SK-N-MC (cell line): ENCODE measurements around the gene ZDHHC3.

Experiments used
- DNase-seq: peaks from one replicate; pipeline ENCODE4 v3.0.0-alpha.2; 2011; ENCODE audit warnings: low read depth, low spot score
- H3K27ac ChIP-seq: fragments of 200-600 bp; sonication (generic); 2 replicates; pipeline ENCODE4 v1.5.1; 2016; ENCODE audit warnings: mixed run types
- H3K36me3 ChIP-seq: fragments of 200-600 bp; sonication (generic); 2 replicates; pipeline ENCODE4 v1.6.1; 2017; ENCODE audit warnings: antibody characterized with exemption, low read length, mixed read lengths; ENCODE audit not compliant: insufficient read depth
- H3K4me3 ChIP-seq: fragments of 200-600 bp; sonication (generic); 2 replicates; pipeline ENCODE4 v1.5.1; 2016
- H3K9ac ChIP-seq: fragments of 200-600 bp; sonication (generic); 2 replicates; pipeline ENCODE4 v1.8.0; 2017; ENCODE audit warnings: mixed run types, mixed read lengths; ENCODE audit not compliant: insufficient read length
- H3K9me3 ChIP-seq: fragments of 200-600 bp; sonication (generic); 2 replicates; pipeline ENCODE4 v1.6.1; 2017; ENCODE audit warnings: low read depth, mild to moderate bottlenecking, antibody characterized with exemption, low read length, moderate library complexity, mixed read lengths
- EZH2 ChIP-seq: fragments of 200-600 bp; sonication (generic); IDR thresholded peaks from one replicate; pipeline ENCODE4 v1.6.1; 2017; ENCODE audit warnings: antibody characterized with exemption
- FOXP2 ChIP-seq: optimal IDR thresholded peaks from 2 replicates; pipeline ENCODE3; 2011; ENCODE audit warnings: mild to moderate bottlenecking, moderate library complexity; ENCODE audit not compliant: insufficient read depth; ENCODE audit errors: extremely low read length, control extremely low read depth
- POLR2AphosphoS5 ChIP-seq: IDR thresholded peaks from 2 replicates; pipeline ENCODE4 v1.6.1; 2012; ENCODE audit warnings: mild to moderate bottlenecking, low read depth, low read length, borderline replicate concordance

The ZDHHC3 gene

GRCh38 chr3:44930911-44931310, 45.1 kb downstream of the ZDHHC3 start:
- H3K9ac ChIP-seq, result no peak overlapping the region
- H3K4me3 ChIP-seq, result no peak overlapping the region
- TF ChIP-seq EZH2 (no peak), FOXP2 (no peak), POLR2AphosphoS5 (no peak)
- H3K9me3 ChIP-seq, result no peaks in the 10 kb centered on the region
- H3K27ac ChIP-seq, result no peak overlapping the region
- peaks cover 3% of the 10 kb centered on the region; the same call in 1 of the 2 replicates for H3K36me3 ChIP-seq
- DNase-seq, result no peak

GRCh38 chr3:44929782-44930181, 46.2 kb downstream of the ZDHHC3 start:
- no peak for DNase-seq

GRCh38 chr3:44927371-44927770, 48.6 kb downstream of the ZDHHC3 start:
- Histone ChIP-seq H3K9me3 (no peaks in the 10 kb centered on the region), H3K9ac (no peak overlapping the region), H3K36me3 (no peaks in the 10 kb centered on the region; the same call in 1 of the 2 replicates), H3K4me3 (no peak overlapping the region), H3K27ac (no peak overlapping the region)
- TF ChIP-seq EZH2 (no peak), POLR2AphosphoS5 (no peak), FOXP2 (no peak)
- no peak for DNase-seq

More at GRCh38 chr3:44929782-44930181, 46.2 kb downstream of the ZDHHC3 start:
- no peak overlapping the region for H3K9ac ChIP-seq
- no peak overlapping the region for H3K27ac ChIP-seq
- no peak overlapping the region for H3K4me3 ChIP-seq
- H3K36me3 ChIP-seq, result peaks cover 3% of the 10 kb centered on the region; the same call in 1 of the 2 replicates
- H3K9me3 ChIP-seq, result no peaks in the 10 kb centered on the region
- TF ChIP-seq EZH2 (no peak), FOXP2 (no peak), POLR2AphosphoS5 (no peak)

- TF ChIP-seq EZH2 (no peak), POLR2AphosphoS5 (no peak), FOXP2 (no peak)
- Histone ChIP-seq H3K9me3 (no peaks in the 10 kb centered on the region), H3K36me3 (no peaks in the 10 kb centered on the region; the same call in 1 of the 2 replicates), H3K9ac (no peak overlapping the region), H3K4me3 (no peak overlapping the region), H3K27ac (no peak overlapping the region)
- no peak for DNase-seq
Observed at GRCh38 chr3:44926921-44927320, 49.1 kb downstream of the ZDHHC3 start.

- DNase-seq, result no peak
- no peak for TF ChIP-seq EZH2
- TF ChIP-seq POLR2AphosphoS5, result no peak
- no peak for TF ChIP-seq FOXP2
- Histone ChIP-seq H3K9me3 (no peaks in the 10 kb centered on the region), H3K9ac (no peak overlapping the region), H3K4me3 (no peak overlapping the region), H3K36me3 (no peaks in the 10 kb centered on the region; the same call in 1 of the 2 replicates), H3K27ac (no peak overlapping the region)
Observed at GRCh38 chr3:44926172-44926571, 49.8 kb downstream of the ZDHHC3 start.

- Histone ChIP-seq H3K4me3 (no peak overlapping the region), H3K36me3 (no peaks in the 10 kb centered on the region; the same call in 1 of the 2 replicates), H3K9ac (no peak overlapping the region), H3K9me3 (no peaks in the 10 kb centered on the region), H3K27ac (no peak overlapping the region)
- TF ChIP-seq POLR2AphosphoS5, result no peak
- no peak for TF ChIP-seq EZH2
- TF ChIP-seq FOXP2, result no peak
- no peak for DNase-seq
Observed at GRCh38 chr3:44924457-44925084, 51.4 kb downstream of the ZDHHC3 start.

- Histone ChIP-seq H3K4me3 (no peak overlapping the region), H3K9me3 (no peaks in the 10 kb centered on the region), H3K27ac (no peak overlapping the region), H3K36me3 (no peaks in the 10 kb centered on the region; the same call in 1 of the 2 replicates), H3K9ac (no peak overlapping the region)
- no peak for DNase-seq
- TF ChIP-seq POLR2AphosphoS5 (no peak), FOXP2 (no peak), EZH2 (no peak)
Observed at GRCh38 chr3:44923632-44924456, 52.1 kb downstream of the ZDHHC3 start.

GRCh38 chr3:44920081-44920480, 55.9 kb downstream of the ZDHHC3 start:
- DNase-seq, result no peak
- H3K4me3 ChIP-seq, result no peak overlapping the region
- no peak overlapping the region for H3K27ac ChIP-seq
- no peaks in the 10 kb centered on the region for H3K36me3 ChIP-seq
- no peak for TF ChIP-seq FOXP2
- TF ChIP-seq POLR2AphosphoS5, result no peak
- no peak for TF ChIP-seq EZH2
- no peaks in the 10 kb centered on the region for H3K9me3 ChIP-seq
- H3K9ac ChIP-seq, result no peak overlapping the region
